Upper lobe of right lung (tissue), 1 donor: ENCODE measurements around the gene SLCO3A1. TPM values are rescaled to one million over a fixed set of nuclear protein-coding genes. Genes with fewer than 3 reads are reported as not detected.

Experiments used
- ATAC-seq: fragments of 200-7000 bp; cut with Tn5 transposase; one replicate; pipeline ENCODE4 v1.9.1; 2020; ENCODE audit warnings: mild to moderate bottlenecking, moderate library complexity
- DNase-seq: peaks from one replicate; pipeline ENCODE4 v3.0.0-alpha.2; 2020
- H3K27ac ChIP-seq: fragments of 200-600 bp; one replicate; pipeline ENCODE4 v1.8.0; 2022
- H3K27me3 ChIP-seq: fragments of 200-600 bp; one replicate; pipeline ENCODE4 v1.8.0; 2022; ENCODE audit warnings: mild to moderate bottlenecking
- H3K36me3 ChIP-seq: fragments of 200-600 bp; one replicate; pipeline ENCODE4 v1.8.0; 2022
- H3K4me1 ChIP-seq: fragments of 200-600 bp; one replicate; pipeline ENCODE4 v1.8.0; 2022
- H3K4me3 ChIP-seq: fragments of 200-600 bp; one replicate; pipeline ENCODE4 v1.8.0; 2022; ENCODE audit warnings: mild to moderate bottlenecking
- H3K9me3 ChIP-seq: fragments of 200-600 bp; one replicate; pipeline ENCODE4 v1.8.0; 2022
- CTCF ChIP-seq: fragments of 200-600 bp; IDR thresholded peaks from one replicate; pipeline ENCODE4 v1.8.0; 2022; ENCODE audit warnings: antibody characterized with exemption
- intact Hi-C: fragments of 100-400 bp; cut with DNase I; formaldehyde crosslinking; loops from one replicate; pipeline ENCODE4 v1.11.0; 2022
- total RNA-seq: library from RNA; stranded (reverse); fragmentation: NEBNext Ultra II Directional; extraction: Animal tissue kit (Norgen Biotek cat#: 25700); gene quantifications from one replicate; pipeline ENCODE4 v1.2.1, GENCODE V29; 2021
- donor health status: DM: no; HTN: yes; CAD: no; lungs with severe emphysema.

Gene SLCO3A1
- total RNA-seq, 1 donor from 2014 or later, result 50.6 TPM

GRCh38 chr15:91976966-91977365 is 123.5 kb downstream of the SLCO3A1 start:
- no peak for DNase-seq
- H3K27ac ChIP-seq, result no peak overlapping the region
- H3K4me3 ChIP-seq, result no peak overlapping the region
- H3K4me1 ChIP-seq, result peaks cover 12% of the 10 kb centered on the region
- no peaks in the 10 kb centered on the region for H3K27me3 ChIP-seq
- no peak for ATAC-seq
- no peaks in the 10 kb centered on the region for H3K9me3 ChIP-seq
- intact Hi-C loops, result no loop called here
- TF ChIP-seq CTCF, result no peak
- no peaks in the 10 kb centered on the region for H3K36me3 ChIP-seq

DNA sequence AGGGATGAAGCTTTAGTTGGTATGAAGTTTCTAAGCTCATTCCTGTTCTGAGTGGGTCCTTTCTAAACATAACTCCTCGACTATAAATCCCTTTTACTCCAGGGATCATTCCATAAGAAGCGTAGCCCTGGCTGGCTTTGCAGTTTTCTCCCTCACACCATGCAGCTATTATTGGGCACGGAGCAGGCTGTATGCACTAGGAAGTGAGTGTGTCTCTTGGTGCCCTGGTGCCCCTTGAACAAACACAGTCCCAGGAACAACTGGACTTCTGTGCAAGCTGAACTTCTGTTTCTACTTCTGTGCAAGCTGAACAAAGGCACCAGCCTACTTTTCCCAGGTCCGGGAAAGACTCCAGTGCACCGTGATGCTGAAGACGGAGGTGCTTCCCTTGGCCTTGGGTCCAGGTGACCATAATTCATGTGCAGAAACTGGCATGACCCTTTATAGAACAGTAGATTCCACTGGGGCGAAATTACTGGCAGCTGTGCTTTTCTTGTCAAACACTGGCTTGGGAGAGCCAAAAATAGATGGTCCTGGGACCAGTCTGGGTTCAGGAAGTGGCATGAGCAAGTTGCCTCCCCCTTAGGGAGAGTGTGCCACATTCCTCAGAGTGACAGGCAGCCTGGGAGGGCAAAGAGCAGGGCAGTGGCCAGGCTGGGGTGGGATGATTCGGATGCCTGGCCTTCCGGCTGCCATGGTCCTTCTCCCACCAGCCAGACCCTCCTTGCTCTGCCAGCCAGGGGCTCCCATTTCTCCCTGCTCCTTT is 127.2 kb downstream of the SLCO3A1 start:
- ATAC-seq (no peak), DNase-seq (no peak)
- Histone ChIP-seq H3K4me1 (no peaks in the 10 kb centered on the region), H3K9me3 (no peaks in the 10 kb centered on the region), H3K27me3 (no peaks in the 10 kb centered on the region), H3K4me3 (no peak overlapping the region), H3K36me3 (no peaks in the 10 kb centered on the region), H3K27ac (no peak overlapping the region)
- TF ChIP-seq CTCF, result no peak
- intact Hi-C loops, result no loop called here

DNA sequence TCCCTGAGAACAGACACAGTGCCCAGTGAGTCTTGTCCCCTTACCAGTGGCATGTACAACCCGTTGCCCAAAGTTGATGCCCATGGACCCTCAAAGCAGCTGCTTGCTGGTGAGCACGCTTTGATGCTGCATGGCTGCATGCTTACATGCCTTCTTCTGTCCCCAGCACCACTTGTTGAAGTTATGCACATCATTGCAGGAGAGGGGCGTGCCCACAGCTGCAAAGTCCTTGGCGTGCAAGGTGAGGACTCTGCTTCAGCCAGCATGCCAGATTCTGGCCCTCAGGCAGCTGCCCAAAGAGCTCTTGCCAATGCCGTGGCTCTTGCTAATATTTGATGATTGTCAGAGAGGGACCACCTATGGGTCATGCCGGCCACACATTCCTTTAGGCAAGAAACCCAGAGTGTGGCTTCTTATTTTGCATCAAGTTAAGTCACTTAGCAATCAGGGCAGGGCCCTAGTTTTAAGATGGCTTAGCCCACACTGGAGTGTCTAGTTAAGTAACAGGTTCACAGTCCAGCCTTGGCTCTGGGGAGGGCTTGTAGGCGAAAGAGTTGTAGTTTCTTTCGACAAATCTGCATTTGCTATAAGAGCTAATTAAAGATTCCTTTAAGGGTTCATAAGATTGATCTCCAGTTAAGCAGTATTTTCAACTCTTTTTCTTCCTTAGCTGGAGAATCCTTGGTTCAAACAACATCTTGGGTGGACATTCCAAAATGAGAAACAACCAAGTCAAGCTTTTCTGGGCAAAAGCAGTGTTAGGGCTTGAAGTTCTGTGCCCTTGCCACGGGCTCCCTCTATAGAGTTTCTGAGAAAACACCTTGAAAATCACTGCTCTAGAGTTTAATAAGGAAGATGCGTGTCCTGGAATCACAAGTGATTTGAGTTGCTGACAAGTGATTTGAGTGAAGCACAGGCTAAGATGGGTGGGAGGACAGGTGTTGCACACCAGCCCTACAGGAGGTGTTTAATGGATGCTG is 128.6 kb downstream of the SLCO3A1 start:
- H3K27me3 ChIP-seq, result no peaks in the 10 kb centered on the region

GRCh38 chr15:91983729-91984340 is 130.3 kb downstream of the SLCO3A1 start:
- Histone ChIP-seq H3K27me3 (no peaks in the 10 kb centered on the region), H3K4me1 (no peaks in the 10 kb centered on the region), H3K27ac (no peak overlapping the region), H3K9me3 (no peaks in the 10 kb centered on the region), H3K36me3 (no peaks in the 10 kb centered on the region), H3K4me3 (no peak overlapping the region)
- intact Hi-C loops, result no loop called here
- TF ChIP-seq CTCF, result no peak
- no peak for DNase-seq
- no peak for ATAC-seq

More for the DNA sequence above, 128.6 kb downstream of the SLCO3A1 start:
- no peak overlapping the region for H3K27ac ChIP-seq
- no peaks in the 10 kb centered on the region for H3K4me1 ChIP-seq
- no peak overlapping the region for H3K4me3 ChIP-seq
- TF ChIP-seq CTCF, result no peak
- no peak for ATAC-seq
- intact Hi-C loops, result no loop called here
- H3K36me3 ChIP-seq, result no peaks in the 10 kb centered on the region
- DNase-seq, result no peak
- H3K9me3 ChIP-seq, result no peaks in the 10 kb centered on the region

GRCh38 chr15:91985297-91985696 is 131.8 kb downstream of the SLCO3A1 start:
- intact Hi-C loops, result no loop called here
- Histone ChIP-seq H3K27ac (no peak overlapping the region), H3K4me1 (no peaks in the 10 kb centered on the region), H3K9me3 (no peaks in the 10 kb centered on the region), H3K4me3 (no peak overlapping the region), H3K27me3 (no peaks in the 10 kb centered on the region), H3K36me3 (no peaks in the 10 kb centered on the region)
- no peak for TF ChIP-seq CTCF
- ATAC-seq (no peak), DNase-seq (no peak)
